HS-5 (cell line): Measurements from ENCODE around the gene TOPORS.
A peak's percentile ranks its signal among the peaks of the same experiment; 100 is the strongest.
"Not testable (repeated sequence)": the region's sequence is repeated elsewhere in the genome, so short reads cannot be mapped to it uniquely, and the experiment has no call there.

ENCODE experiments used
- DNase-seq: peaks from one replicate; pipeline ENCODE4 v3.0.0-alpha.2; 2012; ENCODE audit warnings: low read depth

Gene TOPORS

GRCh38 chr9:32552172-32552872, at the start of gene TOPORS, which contains the start of gene SMIM27:
TSS of gene TOPORS (minus strand) at chr9:32552586. CDS start at chr9:32552436, 150 bp downstream.
TSS of gene SMIM27 (plus strand) at chr9:32552327. CDS start at chr9:32552435, 108 bp downstream.
- peak; percentile 82 for DNase-seq

DNA sequence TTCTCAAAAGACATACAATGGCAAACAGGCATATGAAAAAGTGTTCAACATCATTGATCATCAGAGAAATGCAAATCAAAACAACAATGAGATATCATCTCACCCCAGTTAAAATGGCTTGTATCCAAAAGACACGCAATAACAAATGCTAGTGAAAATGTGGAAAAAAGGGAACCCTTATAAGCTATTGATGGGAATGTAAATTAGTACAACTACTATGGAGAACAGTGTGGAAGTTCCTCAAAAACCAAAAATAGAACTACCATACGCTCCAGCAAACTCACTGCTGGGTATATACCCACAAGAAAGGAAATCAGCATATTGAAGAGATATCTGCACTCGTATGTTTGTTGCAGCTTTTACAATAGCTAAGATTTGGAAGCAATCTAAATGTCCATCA, 46.6 kb upstream of the TOPORS start:
- not testable (repeated sequence) for DNase-seq

DNA sequence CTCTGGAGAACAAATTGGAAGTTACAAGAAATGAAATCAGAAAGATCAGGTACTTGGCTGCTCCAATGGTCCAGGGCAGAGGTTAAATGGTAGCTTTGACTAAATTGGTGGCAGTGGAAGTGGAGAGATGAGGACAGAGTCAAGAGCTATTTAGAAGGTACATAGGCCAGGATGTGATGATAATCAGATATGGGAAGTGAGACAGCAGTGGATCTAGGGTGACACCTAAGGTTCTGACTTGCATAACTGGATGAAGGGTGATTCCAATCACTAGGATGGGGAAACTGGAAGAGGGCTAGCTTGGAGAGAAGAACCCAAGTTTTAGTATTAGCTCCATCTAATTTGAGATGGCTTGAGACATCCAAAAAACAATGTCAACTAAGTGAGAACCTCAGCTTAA, 44.5 kb upstream of the TOPORS start:
- no peak for DNase-seq

GRCh38 chr9:32596096-32596865, 43.9 kb upstream of the TOPORS start:
- no peak for DNase-seq

DNA sequence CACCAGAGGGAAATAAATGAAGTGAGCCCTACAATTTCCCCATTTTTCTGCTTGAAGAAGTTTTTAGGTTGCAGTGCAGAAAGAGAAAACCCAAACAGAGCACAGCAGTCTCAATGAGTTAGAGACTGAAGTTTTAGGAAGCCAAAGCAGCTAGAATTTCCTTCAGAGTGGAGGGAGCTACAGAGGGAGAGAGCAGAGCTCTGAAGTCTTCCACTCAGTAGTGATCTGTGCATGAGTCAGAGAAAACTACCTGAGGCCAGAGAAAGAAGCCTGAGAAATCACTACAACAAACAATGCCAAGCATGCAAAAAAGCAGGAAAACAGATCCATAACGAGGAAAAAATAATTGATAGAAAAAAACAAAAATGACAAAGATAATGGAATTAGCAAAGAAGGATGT, 38.5 kb upstream of the TOPORS start:
- no peak for DNase-seq

GRCh38 chr9:32590476-32590875, 38.1 kb upstream of the TOPORS start:
- DNase-seq, result no peak

- DNase-seq, result no peak
Measured at GRCh38 chr9:32589083-32589723, 36.8 kb upstream of the TOPORS start.

- no peak for DNase-seq
Measured at GRCh38 chr9:32587901-32588300, 35.5 kb upstream of the TOPORS start.

GRCh38 chr9:32584784-32585183, 32.4 kb upstream of the TOPORS start:
- no peak for DNase-seq

DNA sequence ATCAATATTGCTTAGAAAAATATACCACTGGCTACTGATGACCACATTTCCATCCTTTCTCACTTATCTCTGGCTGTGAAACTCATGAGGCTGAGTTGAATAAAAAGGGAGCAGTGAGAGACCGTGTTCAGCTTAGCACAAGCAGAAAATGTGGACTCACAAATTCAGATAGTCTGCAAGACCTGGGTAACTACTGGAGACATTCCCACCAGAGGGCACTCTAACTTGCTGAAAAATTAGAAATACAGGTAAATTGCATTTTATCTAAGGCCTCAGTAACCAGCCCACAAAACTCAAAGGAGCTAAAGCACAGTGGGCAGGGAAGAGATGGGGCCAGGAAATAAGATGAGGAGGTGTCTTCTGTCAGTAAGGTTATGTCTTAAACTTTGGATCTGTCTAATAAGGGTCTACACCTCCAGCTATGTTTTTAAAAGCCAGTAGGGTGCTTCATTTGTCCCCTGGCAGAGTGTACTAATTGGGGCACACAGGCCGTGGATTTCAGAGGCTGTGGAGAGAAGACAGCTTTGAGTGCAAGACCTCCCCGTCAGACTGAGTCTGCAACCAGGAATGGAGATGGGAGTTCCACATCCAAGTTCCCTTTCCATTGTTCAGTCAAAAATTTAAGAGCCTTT, 29.2 kb upstream of the TOPORS start:
- no peak for DNase-seq

- no peak for DNase-seq
Measured at GRCh38 chr9:32580631-32581300, 28.4 kb upstream of the TOPORS start.

DNA sequence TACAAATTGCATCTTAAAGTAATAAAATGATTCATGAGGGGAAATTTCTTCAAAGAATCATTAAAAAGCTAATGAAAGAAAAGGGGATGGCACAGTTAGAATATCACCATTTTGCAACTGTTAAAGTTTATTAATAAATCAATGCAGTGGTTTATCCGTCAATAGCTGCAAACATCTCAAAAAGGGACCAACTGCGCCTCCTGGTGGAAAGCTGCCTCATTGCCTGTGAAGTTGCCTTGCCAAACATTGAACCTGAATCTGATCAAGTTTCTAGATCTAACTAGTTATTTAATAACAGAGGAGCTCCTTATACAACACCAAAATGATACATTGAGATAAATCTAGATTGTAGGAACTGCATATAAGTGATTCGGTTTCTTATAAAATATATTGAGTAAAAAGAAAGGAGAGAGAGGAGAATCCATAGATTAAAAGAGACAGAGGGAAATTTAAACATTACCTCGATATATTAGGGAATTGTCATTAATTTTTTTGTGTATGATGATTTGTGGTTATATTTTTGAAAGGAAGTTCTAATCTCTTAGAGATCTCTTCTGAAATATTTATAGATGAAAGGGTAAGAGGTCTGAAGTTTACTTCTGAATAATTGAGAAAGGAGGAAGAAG, 27.4 kb upstream of the TOPORS start:
- no peak for DNase-seq

GRCh38 chr9:32578976-32579375, 26.6 kb upstream of the TOPORS start:
- DNase-seq, result no peak

- DNase-seq, result no peak
Measured at GRCh38 chr9:32577316-32577715, 24.9 kb upstream of the TOPORS start.

DNA sequence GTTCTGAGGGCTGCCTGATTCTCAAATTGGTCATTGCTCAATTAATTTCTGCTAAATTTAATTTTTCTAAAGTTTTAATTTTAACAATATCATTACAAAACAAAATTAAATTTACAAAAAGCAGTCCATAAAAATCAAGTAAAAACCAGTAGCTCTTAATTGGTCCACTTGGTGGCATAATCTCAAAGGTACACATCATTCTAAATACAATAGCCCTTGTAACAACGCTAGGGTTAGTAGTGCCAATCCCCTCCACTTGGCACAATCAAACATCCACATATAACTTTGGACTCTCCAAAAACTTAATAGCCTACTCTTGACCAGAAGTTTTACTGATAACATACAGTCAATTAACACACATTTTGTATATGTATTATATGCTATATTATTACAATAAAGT, 22.5 kb upstream of the TOPORS start:
- DNase-seq, result no peak

GRCh38 chr9:32573821-32574220, 21.4 kb upstream of the TOPORS start:
- DNase-seq, result no peak

- peak; percentile 78 for DNase-seq
Measured at GRCh38 chr9:32572900-32573523, 20.6 kb upstream of the TOPORS start, which contains the start of gene NDUFB6. TSS of gene NDUFB6 (minus strand) at chr9:32573159. CDS start at chr9:32573060, 99 bp downstream.

DNA sequence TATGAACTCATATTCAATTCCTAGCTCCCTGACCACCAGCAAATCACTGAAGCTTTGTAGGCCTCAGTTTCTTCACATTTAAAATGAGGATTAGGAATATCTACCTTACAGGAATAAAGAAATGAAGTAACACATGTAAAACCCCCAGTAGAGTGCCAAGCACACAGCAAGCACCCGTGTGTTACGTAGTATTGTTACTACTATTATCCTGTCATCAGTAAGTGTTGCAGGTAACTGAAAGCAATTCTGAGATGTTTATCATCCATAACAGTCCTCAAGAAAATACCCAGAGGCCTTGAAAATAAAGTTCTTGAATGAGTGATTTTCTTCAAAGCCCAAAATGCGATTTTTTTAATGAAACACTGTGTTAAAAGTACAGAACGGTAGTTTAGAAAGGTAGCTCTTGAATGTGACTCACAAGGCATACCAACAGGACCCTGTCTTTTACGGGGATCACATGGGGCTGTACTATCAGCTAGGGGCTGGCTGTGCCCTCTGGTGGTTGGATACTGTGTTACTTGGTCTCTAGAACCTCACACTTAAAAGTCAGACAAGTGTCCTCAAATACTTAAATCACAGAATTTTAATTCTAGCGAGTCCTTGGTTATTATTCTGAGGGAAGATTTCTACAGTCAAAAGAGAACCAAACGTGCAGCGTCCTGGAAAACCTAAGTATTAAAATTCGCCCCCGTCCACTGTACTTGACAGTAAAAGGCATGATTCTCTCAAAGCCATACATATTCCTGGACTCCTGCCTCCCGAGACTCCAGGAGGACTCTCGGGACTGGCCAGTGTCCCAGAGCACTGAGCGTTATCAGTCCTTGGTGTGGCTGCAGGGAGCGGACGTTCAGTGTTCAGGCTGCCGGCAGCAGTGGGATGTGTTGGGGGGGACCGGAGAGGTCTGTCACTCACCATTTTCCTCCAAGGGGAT, 19.8 kb upstream of the TOPORS start:
- DNase-seq, result peak; percentile 68

DNA sequence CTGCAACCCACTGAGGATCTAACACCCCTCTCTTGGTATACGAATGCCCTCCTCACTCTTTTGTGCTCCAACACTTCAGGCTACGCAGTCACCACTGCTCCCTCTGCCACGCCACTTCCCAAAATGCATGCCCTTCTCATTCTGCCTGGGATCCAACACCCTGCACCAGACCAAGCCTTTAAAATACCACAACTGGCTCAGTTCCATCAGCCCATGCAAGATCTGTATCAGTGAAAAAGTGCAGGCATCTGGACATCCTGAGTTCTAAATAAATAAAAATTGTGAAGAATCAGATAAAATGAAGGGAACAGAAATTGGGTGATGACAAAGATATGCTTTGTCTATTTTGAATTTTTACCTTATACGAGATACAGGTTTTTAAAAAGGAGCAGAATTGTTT, 17.9 kb upstream of the TOPORS start:
- DNase-seq, result no peak

DNA sequence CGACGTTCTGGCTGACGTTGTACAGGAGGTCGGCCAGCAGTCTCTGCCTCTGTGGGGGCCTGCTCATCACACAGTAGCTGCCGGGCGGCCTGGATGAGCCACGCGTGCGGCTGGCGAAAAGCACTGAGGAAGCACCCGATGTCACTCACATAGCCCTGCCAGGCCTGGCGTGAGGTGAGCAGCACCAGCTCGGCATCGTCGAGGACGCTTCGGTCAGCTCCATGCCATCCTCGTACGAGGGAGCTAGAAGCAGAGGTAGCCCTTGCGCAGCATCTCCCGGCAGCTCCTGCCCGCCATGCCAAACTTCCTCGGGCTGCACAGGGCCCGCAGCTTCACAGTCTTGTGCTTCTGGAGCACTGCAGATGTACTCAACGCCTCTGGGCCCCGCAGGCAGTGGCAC, 14.4 kb upstream of the TOPORS start:
- no peak for DNase-seq
